ENCODE results near the gene USP53.
"Not testable (repeated sequence)": the region's sequence is repeated elsewhere in the genome, so short reads cannot be mapped to it uniquely, and the experiment has no call there.

USP53 gene

DNA sequence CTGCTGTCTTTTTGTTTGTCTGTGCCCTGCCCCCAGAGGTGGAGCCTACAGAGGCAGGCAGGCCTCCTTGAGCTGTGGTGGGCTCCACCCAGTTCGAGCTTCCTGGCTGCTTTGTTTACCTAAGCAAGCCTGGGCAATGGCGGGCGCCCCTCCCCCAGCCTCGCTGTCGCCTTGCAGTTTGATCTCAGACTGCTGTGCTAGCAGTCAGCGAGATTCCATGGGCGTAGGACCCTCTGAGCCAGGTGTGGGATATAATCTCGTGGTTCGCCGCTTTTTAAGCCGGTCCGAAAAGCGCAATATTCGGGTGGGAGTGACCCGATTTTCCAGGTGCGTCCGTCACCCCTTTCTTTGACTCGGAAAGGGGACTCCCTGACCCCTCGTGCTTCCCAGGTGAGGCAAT lies 67.0 kb downstream of the USP53 start:
- not testable (repeated sequence) for DNase-seq (ENCODE audit: low read depth)

DNA sequence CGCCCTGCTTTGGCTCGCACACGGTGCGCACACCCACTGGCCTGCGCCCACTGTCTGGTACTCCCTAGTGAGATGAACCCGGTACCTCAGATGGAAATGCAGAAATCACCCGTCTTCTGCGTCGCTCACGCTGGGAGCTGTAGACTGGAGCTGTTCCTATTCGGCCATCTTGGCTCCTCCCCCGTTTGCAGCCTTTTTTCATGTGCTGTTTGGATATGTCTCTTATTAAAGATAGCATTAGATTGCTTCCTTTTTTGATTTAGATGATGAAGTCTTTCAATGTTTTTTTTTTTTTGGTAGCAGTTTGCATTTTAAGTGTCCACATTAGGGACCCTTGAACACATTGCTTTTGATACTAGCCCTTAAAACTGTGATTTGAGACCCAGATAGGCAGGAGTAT lies 67.4 kb downstream of the USP53 start:
- not testable (repeated sequence) for DNase-seq (ENCODE audit: low read depth)

DNA sequence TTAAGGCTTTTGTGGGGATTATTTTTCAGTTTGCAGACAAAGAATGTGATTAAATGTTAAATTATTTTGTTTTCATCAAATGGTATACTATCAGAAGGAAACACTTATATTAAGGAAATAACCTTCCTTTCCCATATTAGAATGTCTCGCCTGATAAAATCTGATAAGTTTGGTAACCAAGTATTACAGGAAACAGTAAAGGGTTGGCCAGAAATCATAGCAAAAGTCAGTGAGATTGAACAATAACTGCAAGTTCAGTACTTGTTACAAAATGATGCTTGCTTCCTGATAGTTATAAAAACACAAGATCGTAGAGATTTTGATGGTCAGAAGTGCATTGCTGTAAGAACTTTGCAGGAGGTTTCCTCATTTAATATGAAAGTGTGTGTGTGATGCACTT lies 68.9 kb downstream of the USP53 start:
- no peak for DNase-seq (ENCODE audit: low read depth)

DNA sequence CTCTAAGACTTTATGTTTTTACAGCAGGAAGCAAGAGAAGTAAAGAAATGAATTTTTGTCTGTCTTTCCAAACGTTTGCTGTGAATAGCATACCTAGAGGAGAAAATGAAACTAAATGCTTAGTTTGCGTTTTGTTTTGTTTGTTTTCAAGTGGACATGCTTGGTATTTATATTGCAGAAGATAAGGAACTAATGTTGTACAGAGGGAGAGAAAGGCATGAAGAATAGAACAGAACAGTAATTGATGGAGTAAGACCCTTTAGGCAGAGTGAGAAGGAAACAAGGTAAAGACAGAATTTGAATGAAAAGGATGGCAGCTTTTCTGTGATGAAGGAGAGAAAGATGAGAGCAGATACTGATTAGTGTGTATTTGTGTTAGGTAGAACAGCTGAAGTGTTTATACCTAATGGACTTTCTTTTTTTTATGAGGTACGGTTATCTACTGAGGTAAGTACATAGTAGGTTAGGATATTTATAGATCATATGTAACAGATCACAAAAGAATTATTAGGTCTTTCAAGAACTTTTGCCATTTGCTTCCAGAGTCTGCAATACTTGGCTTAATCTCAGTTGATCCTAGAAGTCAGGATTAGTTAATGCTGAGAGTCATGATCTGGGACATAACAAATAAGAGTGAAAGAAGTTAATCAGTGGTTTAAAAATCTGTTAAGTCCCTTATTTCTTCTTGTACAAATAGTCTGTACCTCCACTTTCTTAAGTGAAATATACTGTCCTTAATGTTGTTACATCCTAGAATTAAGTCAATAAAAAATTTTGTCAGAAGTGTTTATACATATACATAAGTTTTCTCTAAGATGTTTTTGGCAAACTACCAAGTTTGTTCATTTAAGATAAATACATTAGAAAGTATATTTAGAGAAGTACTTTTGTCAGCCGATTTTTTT lies 72.6 kb downstream of the USP53 start:
- DNase-seq (ENCODE audit: low read depth): no peak

DNA sequence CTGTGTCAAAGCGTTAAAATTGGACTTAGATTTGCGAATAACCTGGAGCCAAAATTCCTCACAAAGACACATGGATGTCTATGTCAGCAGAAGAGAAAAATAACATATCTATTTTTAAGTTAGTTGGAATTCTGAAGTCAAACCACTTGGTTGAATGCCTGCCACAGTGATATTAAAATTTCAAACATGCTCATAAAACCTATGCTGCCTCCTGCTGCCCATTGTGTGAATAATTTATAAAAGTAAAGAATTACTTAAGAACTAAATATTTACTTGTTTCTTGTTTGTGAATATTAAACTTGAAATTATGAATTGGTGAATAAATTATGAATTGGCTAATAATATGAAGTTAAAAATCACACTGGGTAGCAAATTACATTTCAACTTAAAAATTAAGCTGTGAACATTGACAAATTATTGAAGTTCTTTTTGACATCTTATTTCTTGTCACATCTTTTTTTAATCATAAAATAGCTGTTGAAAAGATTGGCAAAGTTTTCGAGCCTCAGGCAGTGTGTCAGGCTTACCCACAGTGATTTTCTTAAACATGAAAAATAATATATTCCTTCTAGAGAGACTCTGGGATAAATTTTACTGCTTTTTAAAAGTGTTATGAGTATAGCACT lies 74.0 kb downstream of the USP53 start:
- no peak for DNase-seq (ENCODE audit: low read depth)

DNA sequence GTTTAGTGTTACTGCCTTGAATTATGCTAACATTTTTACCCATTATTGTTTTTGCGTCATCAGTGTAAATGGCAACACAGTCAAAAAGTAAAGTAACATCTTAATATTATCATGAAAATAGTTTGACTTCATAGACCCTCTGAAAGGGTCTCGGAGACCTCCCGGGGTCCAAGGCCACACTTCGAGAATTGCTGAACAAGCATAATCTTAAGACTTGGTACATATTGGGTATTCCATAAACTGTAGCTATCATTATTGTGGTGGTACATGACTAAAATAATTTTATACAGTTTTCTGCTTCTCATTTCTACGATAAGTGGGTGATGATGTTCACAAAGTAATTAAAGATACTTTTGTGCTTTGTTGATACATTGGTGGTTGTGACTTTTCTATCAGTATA lies 76.8 kb downstream of the USP53 start:
- no peak for DNase-seq (ENCODE audit: low read depth)

DNA sequence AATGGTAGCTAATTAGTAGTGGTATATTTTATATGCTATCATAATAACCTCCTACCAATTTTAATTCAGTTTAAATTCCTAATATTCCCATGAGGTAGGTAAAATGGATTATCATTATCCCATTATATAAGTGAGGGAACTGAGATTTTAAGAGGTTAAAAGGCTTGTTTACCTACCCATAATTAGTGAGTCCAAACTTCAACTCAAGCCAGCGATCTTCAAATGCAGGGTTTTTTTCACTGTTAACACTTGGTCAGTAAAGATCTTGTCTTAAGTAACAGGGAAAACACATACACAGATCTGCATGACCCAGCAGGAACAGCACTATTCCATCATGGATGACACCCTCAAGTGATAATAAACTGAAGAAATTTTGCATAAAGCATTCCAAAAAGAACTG lies 78.1 kb downstream of the USP53 start:
- DNase-seq (ENCODE audit: low read depth): no peak

DNA sequence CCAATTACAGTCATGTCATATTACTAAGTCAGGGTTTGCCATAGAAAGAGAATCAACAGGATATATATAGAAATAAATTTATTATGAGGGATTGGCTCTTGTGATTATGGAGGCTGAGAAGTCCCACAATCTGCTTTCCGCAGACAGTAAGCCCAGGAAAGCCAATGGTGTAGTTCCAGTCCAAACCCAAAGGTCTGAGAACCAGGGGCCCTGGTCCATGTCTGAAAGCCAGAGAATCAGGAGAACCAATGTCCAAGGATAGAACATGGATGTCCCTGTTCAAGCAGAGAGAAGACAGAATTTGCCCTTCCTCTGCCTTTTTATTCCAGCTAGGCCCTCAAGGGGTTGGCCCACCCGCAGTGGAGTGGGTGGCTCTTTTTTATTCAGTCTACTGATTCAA lies 83.8 kb downstream of the USP53 start:
- DNase-seq (ENCODE audit: low read depth): no peak

DNA sequence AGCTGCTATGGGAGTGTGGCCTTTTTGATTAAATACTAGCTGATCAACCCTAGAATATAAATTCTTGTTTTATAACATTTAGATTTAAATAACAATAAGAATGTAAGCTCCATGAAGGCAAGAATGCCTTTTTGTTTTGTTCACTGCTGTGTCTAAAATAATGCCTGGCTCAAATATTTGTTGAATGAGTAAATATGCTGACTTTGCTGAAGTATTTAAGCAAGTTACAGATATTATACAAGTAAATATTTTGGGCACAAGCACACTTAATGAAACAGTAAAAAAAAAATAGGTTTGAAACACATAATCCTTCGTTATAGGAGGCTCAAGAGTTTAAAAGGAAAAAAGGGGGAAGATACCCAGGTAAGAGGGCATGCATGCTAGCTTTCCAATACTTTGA lies 85.3 kb downstream of the USP53 start:
- DNase-seq (ENCODE audit: low read depth): no peak

DNA sequence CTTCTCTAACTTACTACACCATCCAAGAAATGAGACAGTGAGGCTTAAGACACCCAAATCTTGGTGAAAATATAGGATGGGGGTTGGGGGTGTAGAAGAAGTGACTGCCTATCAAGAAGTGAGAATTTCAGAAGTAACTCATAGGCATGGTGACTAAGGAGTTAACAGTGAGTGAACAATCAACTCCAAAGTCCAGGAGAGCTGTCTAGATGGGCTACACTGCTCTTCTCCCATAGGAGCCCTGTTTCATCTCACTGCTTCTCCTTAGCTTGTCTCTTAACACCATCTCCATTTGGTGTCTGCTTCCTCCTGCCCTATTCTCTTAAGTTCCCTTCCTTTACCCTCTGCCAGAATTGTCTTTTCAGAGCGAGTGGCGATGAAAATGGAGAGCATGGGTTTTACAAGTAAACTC lies 86.8 kb downstream of the USP53 start:
- DNase-seq (ENCODE audit: low read depth): peak; percentile 22

DNA sequence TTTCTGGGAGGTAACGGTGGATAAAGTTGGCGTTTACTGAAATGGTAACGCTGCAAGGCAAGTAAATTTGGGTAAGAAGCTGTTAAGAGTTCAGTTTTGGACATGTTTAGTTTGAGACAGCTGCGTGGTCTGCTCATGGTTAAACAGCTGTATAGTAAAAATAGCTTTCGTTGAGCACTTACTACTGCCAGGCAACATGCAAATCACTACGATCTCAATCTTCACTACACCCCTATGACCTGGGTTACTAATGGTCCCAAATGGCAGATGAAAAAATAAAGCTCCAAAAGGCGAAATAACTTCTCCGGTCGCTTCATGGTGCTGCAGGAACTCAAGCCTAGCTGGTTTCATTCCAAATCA lies 87.2 kb downstream of the USP53 start:
- DNase-seq (ENCODE audit: low read depth): no peak

DNA sequence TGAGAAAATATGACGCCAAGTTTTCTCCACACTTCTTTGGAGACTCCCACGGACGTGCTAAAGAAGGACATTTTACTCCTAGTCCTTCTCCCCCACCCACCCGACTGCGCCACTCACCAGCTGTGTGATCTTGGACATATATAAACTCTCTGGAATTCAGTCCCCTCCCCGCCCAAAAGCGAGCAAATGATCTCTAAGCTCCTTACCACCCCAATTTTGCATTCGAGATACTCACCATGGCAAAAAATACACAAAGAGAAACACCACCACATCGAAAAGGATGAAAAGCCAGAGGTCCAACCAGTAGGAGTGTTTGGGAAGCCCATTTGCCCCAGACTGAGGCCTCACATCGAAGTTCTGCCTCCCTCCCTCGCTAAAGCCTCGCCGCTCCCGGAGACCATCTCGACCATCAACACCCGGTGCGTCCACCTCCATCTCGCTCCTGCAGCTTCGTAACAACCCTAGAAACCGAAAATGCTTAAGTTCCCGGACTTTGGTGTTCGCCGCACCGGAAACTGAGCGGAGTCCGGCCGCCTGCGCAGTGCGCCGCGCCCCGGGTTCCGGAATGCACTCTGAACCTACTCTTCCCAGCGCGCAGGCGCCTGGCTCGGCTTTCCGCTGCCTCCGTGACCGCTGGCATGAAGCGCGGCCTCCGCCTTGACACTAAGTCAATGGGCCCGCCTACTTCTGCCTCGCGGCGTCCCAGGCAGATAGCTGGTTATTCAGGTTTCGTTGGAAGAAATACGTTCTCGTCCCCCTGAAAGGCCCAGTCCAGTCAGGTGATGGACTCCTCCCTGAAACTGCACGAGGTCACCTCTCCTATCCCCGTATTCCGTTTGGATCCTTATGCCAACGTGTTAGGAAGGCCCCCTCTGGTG lies 87.8 kb downstream of the USP53 start:
- DNase-seq (ENCODE audit: low read depth): peak; percentile 57

DNA sequence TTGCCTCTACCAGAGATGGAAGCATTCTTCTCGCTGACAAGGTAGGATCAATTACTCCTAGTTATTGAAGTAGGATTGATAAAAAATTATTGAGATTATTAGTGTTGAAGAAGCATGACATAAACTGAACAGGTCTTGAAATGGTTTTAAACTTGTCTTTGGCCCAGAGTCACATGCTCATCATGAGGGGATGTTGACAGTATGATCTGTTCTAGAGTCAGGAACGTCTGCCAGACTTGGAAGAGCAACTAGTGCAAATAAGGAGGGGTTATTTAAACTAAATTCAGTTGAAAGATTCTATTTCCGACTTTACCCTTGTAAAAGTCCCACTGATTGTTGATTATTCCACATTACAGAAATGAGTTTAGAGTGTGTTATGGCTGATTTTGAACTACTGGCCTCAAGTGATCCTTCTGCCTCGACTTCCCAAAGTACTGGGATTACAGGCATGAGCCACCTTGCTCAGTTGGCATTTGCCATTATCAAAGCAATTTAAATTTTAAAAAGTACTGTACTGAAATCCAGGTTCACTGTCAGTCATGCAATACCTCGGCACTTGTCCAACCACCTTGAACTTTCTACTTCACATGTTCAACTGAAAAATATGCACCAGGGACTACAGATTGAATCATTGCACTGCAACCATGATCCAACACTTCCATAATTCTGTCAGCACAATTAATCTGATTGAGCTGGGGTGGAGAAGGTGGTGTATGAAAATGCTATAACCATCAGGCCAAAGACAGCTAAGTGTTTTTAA lies 89.7 kb downstream of the USP53 start:
- DNase-seq (ENCODE audit: low read depth): no peak

DNA sequence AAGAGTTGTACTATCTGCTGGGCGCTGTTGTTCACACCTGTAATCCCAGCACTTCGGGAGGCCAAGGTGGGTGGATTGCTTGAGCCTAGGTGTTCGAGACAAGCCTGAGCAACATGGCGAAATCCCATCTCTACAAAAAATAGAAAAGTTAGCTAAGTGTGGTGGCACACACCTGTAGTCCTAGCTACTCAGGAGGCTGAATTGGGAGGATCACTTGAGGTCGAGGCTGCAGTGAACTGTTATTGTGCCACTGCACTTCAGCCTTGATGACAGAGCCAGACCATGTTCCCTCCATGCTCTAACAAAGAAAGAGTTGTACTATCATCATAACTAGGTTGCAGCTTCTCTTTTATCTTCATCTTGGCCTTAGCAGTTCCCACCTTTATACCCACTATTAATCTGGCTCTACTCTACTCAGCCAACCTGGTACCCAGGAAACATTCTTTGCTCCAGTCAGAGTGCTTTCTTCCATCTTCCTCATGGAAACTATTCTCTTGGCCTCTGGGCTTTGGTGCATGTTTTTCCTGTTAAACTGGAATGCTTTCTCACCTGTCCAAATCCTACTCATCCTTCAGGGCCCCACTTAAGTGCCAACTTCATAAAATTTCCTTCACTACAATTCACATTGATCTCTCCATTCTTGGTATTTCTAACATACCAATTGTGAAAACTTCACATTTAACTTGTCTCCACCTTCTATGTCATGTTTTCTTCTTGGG lies 91.2 kb downstream of the USP53 start:
- no peak for DNase-seq (ENCODE audit: low read depth)

DNA sequence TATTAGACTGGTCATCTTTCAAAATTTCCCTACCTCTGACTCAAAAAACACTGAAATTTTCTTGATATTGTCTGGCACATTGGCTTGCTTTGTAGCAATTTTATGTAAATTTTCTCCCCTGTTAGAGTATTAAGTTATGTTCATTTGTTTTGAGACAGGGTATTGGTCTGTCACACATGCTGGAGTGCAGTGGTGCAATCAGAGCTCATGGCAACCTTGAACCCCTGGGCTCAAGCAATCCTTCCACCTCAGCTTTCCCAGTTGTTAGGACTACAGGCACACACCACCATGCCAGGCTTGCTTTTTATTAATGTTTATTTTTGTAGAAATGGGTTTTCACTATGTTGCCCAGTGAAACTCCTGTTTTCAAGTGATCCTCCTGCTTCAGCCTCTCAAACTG lies 91.9 kb downstream of the USP53 start:
- DNase-seq (ENCODE audit: low read depth): no peak

DNA sequence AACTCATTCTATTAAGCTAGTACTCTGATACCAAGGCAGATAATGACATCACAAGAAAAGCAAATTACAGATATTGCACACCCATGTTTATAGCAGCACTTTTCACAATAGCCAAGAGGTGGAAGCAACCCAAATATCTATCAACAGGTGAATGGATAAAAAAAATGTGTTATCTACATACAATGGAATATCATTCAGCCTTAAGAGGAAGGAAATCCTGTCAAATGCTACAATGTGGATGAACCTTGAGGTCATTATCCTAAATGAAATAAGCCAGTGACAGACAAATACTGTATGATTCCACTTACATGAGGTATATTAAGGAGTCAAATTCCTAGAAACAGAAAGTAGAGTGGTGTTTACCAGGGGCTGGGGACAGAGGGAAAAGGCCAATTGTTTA lies 95.1 kb downstream of the USP53 start:
- no peak for DNase-seq (ENCODE audit: low read depth)

DNA sequence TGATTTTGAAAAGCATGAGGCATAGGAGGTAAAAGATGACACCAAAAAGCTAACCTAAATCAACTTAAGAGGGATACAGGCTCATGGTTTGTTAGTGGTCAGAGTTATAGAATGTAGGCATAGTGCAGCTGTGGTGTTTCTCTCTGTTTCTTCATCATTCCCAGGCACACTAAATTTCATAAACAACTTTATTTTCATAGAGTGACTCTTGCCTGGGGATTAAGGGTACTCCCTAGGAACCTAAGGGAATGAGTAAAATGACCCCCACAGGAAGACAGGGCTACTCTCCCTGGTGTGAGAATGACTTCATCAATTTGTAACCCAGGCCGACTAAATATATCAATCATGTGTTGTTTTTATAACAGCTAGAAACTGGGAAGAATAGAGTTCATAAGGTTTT lies 98.3 kb downstream of the USP53 start:
- DNase-seq (ENCODE audit: low read depth): no peak

DNA sequence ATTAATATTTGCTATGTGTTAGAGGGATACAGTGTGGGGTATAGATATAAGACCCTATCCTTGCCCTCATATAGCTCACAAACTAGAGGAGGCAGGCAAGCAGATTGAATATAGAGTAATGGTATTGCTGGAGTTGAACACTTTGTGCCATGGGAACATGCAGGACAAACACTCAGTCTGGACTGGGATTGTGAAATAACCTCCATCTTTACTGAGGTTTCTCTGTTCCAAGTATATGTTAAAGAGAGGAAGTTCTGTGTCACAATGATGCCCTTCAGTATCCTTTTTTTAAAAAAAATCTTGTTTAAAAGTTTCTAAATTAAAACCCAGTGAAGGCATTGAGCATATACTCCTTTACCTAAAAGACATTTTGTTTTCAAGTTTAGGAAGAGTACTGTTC lies 100.7 kb downstream of the USP53 start:
- DNase-seq (ENCODE audit: low read depth): no peak

DNA sequence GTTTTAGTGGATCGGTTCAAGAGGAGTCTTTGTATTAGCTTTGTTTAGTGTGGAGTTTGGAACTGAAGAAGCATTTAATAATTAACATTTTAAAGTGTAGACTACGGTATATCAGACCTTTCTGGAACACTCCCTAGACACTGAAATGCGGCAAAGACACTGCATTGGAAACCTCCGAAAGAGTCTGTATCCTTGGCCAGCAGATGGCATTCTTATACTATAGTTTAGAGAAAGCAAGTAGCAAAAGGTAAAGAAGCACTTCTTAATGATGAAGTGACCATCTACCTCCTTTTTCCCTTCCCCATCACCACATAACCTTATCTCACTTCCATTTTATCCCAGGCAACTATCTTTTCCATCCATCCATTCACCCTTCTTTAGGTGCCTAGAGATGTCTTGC lies 101.8 kb downstream of the USP53 start:
- DNase-seq (ENCODE audit: low read depth): no peak

DNA sequence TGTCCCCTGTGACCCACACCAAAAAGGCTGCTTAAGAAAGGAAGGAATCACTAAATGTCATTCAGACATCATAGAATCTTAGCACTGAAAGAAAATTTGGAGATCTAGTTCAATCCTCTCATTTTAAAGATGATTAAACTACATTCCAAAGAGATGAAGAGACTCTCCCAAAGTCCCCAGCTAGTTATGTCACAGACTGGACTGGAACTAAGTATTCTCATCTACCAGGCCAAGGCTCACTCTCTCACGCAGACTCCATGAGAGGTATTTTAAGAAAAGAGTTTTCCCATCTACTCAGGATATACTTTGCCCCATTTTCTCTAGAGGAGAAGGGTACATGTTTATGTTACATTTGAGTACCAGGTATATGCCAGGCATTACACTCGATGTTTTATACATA lies 102.5 kb downstream of the USP53 start:
- DNase-seq (ENCODE audit: low read depth): no peak

DNA sequence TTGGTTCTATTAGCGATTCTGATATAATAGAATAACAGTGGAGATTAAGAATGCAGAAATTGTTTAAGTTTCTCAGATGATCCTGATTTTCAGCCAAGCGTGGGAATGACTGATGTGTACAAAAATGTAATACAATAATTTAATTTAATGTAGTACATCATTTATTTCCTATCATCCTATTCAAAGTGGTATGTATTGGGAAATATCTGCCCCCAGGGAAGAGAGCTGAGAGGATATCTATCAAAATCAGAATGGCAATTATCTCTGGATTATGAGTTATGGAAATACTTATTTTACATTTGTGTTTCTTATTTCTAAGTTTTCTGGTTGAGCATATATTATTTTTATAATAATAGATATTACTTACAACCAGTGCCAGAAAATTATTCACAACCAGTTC lies 105.5 kb downstream of the USP53 start:
- no peak for DNase-seq (ENCODE audit: low read depth)
